Fibroblast of skin of right quadriceps (primary cell): Measurements from ENCODE around the gene SPIB.
"Not testable (repeated sequence)": the region's sequence is repeated elsewhere in the genome, so short reads cannot be mapped to it uniquely, and the experiment has no call there.

Experiments
- DNase-seq: peaks from one replicate; pipeline ENCODE4 v3.0.0-alpha.2; 2013

The SPIB gene

GRCh38 chr19:50420127-50420526 is 1.4 kb downstream of the SPIB start:
- no peak for DNase-seq

DNA sequence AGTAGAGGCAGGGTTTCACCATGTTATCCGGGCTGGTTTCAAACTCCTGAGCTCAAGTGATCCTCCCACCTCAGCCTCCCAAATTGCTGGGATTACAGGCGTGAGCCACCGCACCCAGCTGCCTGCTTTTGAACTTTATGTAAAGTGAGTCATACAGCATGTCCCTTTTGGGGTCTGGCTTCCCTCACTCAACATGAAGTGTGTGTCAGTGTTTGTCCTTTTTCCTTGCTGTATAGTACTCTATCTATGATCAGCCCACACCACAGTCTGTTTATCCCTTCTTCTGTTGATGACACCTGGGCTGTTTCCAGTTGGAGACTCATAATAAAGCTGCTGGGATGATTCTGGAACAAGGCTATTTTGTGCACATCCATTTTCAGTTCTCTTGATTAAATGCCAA is 2.1 kb downstream of the SPIB start:
- no peak for DNase-seq

DNA sequence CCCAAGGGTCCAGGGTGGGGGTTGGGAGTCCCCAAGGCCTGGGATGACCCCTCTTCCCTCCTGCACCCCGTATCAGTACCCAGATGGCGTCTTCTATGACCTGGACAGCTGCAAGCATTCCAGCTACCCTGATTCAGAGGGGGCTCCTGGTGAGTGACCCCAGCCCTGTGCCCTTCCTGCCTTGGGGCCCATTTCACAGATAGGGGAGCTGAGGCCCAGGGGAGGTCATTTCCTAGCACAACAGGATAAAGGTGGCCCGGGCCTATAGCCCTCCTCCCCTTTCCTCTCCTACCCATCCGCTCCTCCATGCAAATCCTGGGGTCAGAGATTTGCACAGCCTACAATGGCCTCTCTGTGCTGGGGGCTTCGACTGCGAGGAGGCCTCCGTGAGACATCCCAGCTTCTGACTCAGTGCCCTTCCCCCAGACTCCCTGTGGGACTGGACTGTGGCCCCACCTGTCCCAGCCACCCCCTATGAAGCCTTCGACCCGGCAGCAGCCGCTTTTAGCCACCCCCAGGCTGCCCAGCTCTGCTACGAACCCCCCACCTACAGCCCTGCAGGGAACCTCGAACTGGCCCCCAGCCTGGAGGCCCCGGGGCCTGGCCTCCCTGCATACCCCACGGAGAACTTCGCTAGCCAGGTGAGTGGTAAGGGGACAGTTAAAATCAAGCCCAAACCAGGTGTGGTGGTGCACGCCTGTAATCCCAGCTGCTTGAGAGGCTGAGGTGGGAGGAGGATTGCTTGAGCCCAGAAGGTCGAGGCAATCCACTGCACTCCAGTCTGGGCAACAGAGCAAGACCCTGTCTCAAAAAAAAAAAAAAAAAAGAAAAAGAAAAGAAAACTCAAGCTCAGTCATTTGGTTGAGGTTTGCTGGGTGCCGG is 3.9 kb downstream of the SPIB start:
- DNase-seq: no peak

- no peak for DNase-seq
Measured at GRCh38 chr19:50423279-50424113, 4.8 kb downstream of the SPIB start.

DNA sequence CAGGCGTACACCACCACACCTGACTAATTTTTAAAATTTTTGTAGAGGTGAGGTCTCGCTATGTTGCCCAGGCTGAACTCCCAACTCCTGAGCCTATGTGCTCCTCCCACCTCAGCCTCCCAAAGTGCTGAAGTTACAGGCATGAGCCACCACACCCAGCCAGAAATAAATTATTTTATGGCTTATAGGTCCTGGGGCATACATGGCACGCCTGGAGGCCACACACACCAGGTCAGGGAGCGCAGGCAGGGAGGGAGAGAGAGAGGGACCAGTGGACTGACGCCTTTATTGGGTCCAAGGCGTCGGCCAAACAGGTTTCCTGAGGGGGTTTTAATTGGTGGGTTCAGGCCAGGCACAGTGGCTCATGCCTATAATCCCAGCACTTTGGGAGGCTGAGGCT is 6.8 kb downstream of the SPIB start:
- DNase-seq: no peak

GRCh38 chr19:50427318-50427925 is 8.7 kb downstream of the SPIB start:
- DNase-seq: no peak

DNA sequence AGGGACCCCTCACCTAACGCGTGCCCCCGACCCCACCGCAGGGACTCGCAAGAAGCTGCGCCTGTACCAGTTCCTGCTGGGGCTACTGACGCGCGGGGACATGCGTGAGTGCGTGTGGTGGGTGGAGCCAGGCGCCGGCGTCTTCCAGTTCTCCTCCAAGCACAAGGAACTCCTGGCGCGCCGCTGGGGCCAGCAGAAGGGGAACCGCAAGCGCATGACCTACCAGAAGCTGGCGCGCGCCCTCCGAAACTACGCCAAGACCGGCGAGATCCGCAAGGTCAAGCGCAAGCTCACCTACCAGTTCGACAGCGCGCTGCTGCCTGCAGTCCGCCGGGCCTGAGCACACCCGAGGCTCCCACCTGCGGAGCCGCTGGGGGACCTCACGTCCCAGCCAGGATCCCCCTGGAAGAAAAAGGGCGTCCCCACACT is 9.3 kb downstream of the SPIB start:
- DNase-seq: peak; percentile 44

- no peak for DNase-seq
Measured at GRCh38 chr19:50428772-50429463, 10.2 kb downstream of the SPIB start.

- no peak for DNase-seq
Measured at GRCh38 chr19:50430888-50431342, 12.2 kb downstream of the SPIB start.

- DNase-seq: peak; percentile 60
Measured at GRCh38 chr19:50431343-50432220, 12.8 kb downstream of the SPIB start.

DNA sequence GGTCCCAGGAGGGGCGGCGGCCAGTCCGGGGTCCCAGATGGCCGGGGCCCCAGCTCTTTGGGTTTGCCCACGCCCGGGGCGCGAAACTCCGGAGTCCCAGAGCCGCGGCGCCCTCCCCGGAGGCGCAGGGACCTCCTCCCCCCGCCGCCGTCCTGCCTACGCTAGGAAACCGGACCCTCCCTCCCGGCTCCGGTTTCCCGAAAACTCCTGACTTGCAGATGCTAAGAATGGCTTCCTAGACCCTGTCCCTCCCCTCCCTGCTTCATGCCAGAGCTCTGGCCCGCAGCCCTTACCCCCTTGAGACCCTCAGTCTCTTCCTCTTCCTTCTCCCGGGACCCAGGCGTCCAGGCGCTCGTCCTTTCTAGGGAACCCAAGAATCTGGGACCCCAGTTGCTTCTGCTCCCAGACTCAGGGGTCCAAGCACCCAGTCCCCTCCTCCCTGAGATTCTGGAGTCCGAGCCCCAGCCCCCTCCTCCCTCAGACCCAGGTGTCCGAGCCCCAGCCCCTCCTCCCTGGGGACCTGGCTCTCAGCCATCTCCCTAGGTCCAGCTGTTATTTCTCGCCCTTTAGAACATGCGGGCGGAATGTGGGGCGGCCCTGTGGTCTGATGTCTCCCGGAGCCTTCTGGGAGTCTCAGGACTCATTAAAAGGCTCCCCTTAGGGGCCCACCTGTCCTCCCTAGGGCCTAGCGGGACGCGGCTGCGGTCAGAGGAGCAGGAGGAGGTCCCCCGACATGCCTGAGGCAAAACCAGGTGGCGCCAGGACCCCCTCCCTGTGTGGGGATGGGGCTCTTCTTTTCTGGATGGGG is 13.7 kb downstream of the SPIB start, which contains the start of gene MYBPC2:
TSS of gene MYBPC2 (plus strand) at position 672 of the 808 bp plus-strand sequence. CDS start at position 734, 62 bp downstream.
- DNase-seq: no peak

GRCh38 chr19:50433201-50434180 is 14.8 kb downstream of the SPIB start:
- DNase-seq: no peak

- DNase-seq: no peak
Measured at GRCh38 chr19:50434525-50434924, 15.8 kb downstream of the SPIB start.

DNA sequence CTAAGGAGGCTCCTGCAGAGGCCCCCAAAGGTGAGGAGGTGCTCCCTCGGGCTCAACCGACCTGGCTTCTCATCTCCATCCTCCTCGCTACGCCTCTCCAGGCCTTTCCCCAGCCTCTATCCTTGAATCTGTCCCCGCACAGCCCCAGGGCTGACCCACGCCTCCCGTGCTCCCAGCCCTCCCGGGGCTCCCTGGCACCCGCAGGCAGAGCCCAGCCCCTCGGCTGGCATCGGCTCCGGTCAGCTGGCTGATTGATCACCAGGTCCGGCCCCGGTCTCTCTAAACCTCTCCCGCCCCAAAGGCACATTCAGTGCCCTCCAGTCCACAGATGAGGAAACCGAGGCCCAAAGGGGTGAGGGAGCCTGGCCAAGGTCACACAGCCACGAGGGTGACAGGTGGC is 16.5 kb downstream of the SPIB start:
- DNase-seq: no peak

- DNase-seq: no peak
Measured at GRCh38 chr19:50435627-50436026, 16.9 kb downstream of the SPIB start.

GRCh38 chr19:50437862-50438449 is 19.2 kb downstream of the SPIB start:
- no peak for DNase-seq

DNA sequence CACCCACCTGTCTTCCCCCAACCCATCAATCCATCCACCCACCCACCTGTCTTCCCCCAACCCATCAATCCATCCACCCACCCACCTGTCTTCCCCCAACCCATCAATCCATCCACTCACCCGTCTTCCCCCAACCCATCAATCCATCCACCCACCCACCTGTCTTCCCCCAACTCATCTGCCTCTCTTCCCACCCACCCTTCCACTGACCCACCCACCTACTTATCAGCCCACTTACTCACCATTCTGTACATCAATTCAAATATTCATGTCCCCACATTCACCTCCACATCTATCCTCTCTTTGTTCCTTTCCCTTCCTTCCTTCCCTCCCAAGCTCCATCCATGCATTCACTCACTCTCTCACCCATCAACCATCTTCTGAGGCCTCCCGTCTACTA is 20.4 kb downstream of the SPIB start:
- DNase-seq: not testable (repeated sequence)

GRCh38 chr19:50444059-50444458 is 25.3 kb downstream of the SPIB start:
- no peak for DNase-seq

GRCh38 chr19:50447053-50447452 is 28.3 kb downstream of the SPIB start:
- no peak for DNase-seq
